GM21390 (cell line): Measurements from ENCODE around the gene SCN8A.

ENCODE experiments used
- ATAC-seq: cut with Tn5 transposase; IDR thresholded peaks from one replicate; pipeline ENCODE4 v1.9.1; 2021; ENCODE audit not compliant: unreplicated experiment

SCN8A gene

DNA sequence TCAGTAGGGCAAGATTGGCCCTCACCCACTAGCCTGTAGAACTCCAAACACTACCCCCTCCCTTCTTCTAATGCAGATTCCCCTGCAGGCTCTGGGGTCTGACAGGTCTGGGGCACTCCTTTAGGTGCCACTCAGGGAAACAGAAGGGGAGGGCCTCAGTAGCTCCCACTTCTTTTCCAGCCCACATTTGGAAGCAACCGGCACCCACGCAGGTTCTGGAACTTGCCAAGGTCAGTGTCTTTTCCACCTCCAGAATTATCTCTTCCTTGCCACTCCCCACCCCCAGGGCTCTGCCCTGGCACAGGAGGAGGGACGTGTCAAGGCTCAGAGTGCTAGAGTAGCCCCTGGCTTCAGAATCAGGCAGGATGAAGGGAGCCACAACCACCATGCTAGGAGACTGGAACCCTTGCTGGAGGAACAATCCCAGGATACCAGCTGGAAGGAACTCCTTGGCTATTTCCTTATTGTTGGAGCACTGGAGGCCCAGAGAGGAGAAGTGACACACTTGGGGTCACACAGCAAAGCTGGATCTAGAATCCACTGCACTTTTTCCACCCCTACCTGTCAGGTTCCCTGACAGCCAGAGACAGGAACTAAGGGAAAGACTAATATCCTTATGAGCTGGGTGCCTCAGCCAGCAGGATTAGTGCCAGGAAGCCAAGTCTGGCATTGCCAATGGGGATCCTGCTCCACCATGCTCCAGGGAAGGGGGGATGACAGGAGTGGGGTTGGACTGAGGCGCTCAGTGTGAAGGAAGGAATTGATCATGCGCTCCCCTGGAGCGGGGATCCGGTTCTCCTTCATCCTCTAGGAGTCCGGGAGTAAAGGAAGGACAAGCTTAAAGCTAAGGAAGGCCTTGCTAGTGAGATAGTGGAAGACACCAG is 259.3 kb downstream of the SCN8A start:
- ATAC-seq: no peak

GRCh38 chr12:51850965-51851299 is 259.9 kb downstream of the SCN8A start:
- no peak for ATAC-seq

GRCh38 chr12:51851413-51852124 is 260.5 kb downstream of the SCN8A start:
- ATAC-seq: no peak

GRCh38 chr12:51852404-51853137 is 261.5 kb downstream of the SCN8A start:
- no peak for ATAC-seq

DNA sequence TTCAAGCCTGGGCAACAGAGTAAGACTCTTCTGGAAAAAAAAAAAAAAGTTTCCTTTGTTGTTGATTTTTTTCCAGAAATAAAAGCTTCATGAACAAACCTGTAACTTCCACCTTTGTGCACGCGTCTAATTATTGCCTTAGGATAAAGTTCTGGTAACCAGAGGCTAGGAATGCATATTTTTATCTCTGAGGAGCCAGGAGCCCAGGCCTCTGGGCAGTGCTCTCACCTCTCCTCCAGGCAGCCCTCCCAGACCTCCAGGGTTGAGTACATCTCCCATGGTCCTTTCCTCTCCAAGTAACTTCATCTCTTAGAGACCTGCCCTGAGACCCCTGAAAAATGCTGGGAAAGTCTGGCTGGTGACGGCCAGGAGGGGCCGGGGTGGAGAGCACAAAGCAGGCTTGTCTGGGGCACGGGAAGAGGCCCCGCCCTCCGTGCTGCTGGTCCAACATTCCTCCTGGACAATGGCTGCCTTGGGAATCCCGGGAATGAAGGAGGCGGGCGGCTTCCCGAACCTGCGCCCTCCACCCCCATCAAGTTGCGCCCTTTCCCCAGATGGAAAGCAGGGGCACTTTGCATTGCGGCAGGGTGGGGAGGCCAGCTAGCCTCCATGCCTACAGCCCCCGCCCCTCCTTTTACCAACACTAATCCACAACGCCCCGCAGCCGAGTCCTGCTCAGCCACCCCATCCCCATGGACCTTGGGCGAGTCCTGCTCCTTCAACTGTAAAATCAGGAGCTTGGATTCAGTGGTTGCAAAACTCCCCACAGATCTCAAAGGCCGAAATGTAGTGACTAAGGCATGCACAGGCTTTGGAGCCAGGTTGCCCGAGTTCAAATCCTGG is 264.8 kb downstream of the SCN8A start:
- no peak for ATAC-seq

DNA sequence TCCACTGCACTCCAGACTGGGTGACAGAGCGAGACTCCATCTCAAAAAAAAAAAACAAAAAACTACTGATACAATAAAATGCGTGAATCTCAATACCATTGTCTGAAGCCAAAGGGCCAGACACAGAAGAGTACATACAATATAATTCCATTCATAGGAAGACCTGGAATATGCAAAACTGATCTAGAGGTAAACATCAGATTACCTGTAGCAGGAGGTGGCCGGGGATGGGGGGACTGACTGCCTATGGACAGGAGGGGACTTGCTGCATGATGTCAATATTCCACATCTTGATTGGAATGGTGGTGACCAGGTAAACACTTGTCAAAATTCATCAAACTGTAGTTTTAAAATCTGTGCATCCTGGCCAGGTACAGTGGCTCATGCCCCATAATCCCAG is 270.0 kb downstream of the SCN8A start:
- ATAC-seq: no peak
